Cardiac fibroblast (primary cell): Measurements from ENCODE around the gene RBBP5.

Experiments used
- DNase-seq, 2 donors: peaks; one replicate each; pipeline versions ENCODE4 v3.0.0 to v3.0.0-alpha.2; 2010; ENCODE audit warnings: low read depth in 2 of 2
- H3K4me3 ChIP-seq, 2 donors: replicated peaks in 1 of 2; 1 replicate in 1 of 2; 2 replicates in 1 of 2; pipeline ENCODE4 v1.5.1; 2011; ENCODE audit warnings: low read depth in 2 of 2, low read length in 2 of 2, mild to moderate bottlenecking in 2 of 2, moderate library complexity in 1 of 2
- CTCF ChIP-seq: IDR thresholded peaks from one replicate; pipeline ENCODE4 v1.5.1; 2011; ENCODE audit warnings: low read depth, mild to moderate bottlenecking, low read length, inconsistent platforms

RBBP5 gene

GRCh38 chr1:205109711-205110110 is 12.1 kb downstream of the RBBP5 start:
- DNase-seq = no peak
- H3K4me3 ChIP-seq = no peak overlapping the region
- no peak for TF ChIP-seq CTCF

- no peak for DNase-seq
- no peak overlapping the region for H3K4me3 ChIP-seq
- TF ChIP-seq CTCF = no peak
These were observed 12.5 kb downstream of the RBBP5 start for GRCh38 chr1:205109269-205109668.

- TF ChIP-seq CTCF = no peak
- DNase-seq = no peak
- H3K4me3 ChIP-seq = no peak overlapping the region
These were observed 13.3 kb downstream of the RBBP5 start for GRCh38 chr1:205108464-205108863.

- no peak for DNase-seq
- H3K4me3 ChIP-seq = no peak overlapping the region
- no peak for TF ChIP-seq CTCF
These were observed 14.5 kb downstream of the RBBP5 start for GRCh38 chr1:205107327-205107726.

- no peak overlapping the region for H3K4me3 ChIP-seq
- no peak for TF ChIP-seq CTCF
These were observed 19.4 kb downstream of the RBBP5 start for GRCh38 chr1:205102404-205102803.

GRCh38 chr1:205098242-205098641 is 23.5 kb downstream of the RBBP5 start:
- no peak for DNase-seq
- no peak for TF ChIP-seq CTCF
- H3K4me3 ChIP-seq = no peak overlapping the region

More at GRCh38 chr1:205102404-205102803, 19.4 kb downstream of the RBBP5 start:
- no peak for DNase-seq

GRCh38 chr1:205095422-205095821 is 26.4 kb downstream of the RBBP5 start:
- H3K4me3 ChIP-seq = no peak overlapping the region
- DNase-seq = no peak

More at GRCh38 chr1:205095422-205095821, 26.4 kb downstream of the RBBP5 start:
- no peak for TF ChIP-seq CTCF
